DMS 273 (cell line): Measurements from ENCODE around the gene RBM33.
A peak's percentile ranks its signal among the peaks of the same experiment; 100 is the strongest.

Experiments
- DNase-seq: peaks from one replicate; lab custom pipeline; 2025; ENCODE audit not compliant: unreplicated experiment; lab: John Stamatoyannopoulos, UW

The RBM33 gene

GRCh38 chr7:155765458-155765857, 121.0 kb downstream of the RBM33 start:
- no peak for DNase-seq

DNA sequence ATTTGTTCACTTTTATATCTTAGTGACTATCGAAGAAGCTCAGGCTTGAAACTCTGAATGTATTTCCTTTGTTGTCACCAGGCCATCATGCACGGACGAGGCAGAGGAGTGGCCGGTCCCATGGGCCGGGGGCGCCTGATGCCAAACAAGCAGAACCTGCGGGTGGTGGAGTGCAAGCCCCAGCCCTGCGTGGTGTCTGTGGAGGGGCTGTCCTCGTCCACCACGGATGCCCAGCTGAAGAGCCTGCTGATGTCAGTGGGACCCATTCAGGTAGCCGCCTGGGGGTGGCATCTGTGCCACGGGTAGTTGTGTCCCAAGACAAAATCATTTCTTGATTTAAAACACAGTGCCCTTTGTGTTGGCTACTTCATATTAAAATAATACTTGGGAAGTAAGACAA, 121.9 kb downstream of the RBM33 start:
- DNase-seq = no peak

DNA sequence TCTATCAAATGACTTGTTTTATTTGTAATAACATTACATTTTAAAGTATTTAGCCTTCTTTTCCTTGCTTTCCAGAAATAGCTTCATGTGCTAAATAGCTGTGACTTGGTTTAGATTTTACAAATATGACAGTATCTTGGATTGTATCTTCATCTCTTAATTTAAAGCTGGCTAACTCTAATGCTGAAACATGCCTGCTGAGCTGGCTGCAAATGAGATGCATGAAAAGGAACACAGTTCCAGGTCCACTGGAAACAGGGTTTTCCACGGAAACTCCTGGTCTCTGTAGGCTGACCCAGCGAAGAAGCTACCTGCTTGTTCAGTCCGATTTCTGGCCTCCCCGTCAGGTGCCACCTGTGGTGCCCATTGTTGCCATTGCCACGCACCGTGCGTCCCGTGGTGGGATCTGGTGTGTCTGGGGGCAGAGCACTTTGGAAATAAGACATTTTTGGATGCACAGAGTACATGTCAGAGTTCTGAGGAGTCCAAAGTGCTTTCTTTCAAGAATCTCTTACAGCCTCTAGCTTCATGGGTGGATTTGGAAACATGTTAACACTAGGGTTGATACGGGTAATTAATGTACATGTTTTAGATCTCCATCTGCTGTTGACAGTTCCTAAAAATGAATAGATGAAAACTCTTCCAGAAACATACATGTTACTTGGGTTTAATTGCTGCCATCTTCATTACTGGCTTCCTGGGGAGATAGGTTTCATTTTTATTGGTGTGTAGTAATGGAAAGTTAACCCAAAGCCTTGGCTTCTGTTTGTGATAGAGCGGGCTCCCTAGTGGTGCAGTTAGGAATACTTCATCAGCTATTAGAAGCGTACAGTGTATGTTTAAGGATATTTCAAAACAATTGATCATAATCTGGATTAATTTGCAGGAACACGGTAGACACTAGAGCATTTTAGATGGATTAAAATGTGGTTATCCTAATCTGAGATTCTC, 122.8 kb downstream of the RBM33 start:
- DNase-seq = no peak

- no peak for DNase-seq
Observed at GRCh38 chr7:155769701-155770100, 125.2 kb downstream of the RBM33 start.

GRCh38 chr7:155770241-155770640, 125.8 kb downstream of the RBM33 start:
- no peak for DNase-seq

GRCh38 chr7:155773531-155773930, 129.1 kb downstream of the RBM33 start:
- no peak for DNase-seq

GRCh38 chr7:155774947-155775346, 130.5 kb downstream of the RBM33 start:
- no peak for DNase-seq

DNA sequence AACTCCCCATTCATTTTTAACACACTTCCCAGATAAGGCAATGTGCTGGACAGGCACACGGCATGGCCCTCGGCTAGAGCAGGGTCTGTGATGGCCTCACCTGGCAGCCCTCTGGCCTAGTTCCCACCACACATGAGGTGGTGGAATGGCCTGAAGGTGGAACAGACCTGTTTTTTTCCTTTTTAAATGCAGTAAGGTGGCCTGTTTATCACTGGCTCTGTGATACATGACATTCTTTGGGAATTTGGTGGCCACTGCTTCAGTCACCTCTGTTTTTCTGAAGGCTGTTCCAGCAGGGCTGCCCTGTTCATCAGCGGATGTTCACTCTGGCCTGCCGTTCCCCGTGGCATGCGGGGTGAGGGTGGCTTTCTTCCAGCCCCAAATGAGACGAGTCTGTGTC, 131.2 kb downstream of the RBM33 start:
- no peak for DNase-seq

DNA sequence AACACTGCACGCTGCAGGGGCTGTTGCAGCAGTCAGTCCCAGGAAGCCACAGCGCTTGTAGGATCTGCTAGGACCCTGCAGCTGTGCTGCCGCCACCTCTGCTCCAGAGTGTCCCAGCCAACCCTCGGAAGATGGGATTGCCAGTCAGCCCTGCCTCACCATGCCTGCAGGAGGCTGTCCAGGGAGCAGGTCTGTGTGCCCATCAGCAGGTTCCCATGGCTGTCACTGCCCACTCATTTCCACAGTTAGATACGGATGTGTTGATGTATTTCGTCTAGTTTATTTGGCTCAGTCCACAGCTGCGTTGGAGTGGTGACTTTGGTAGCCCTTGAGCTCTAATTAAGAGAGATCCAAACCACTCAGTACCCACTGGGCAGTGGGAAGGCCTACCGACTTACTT, 132.1 kb downstream of the RBM33 start:
- DNase-seq = no peak

- DNase-seq = no peak
Observed at GRCh38 chr7:155778349-155778748, 133.9 kb downstream of the RBM33 start.

- DNase-seq = no peak
Observed at GRCh38 chr7:155780884-155781283, 136.4 kb downstream of the RBM33 start.

DNA sequence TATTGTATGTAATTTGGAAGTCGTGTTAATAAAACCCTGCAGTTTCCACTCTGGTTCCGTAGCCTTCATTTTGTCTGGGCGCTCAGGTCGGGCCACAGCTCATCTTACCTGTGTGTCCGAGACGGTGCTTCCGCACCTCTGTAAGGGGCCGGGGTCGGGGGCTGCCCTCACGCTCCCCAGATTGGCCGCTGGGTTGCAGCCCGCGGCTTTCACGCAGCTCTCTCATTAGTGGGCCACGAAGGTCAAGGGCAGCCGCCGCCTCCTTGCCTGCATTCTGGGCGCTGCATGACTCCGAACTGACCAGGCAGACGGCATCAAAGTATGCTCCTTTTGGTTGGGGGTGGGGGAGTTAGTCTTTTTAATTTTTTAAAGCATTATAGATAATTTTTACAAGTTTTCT, 137.0 kb downstream of the RBM33 start:
- no peak for DNase-seq

- DNase-seq = no peak
Observed at GRCh38 chr7:155782466-155782865, 138.0 kb downstream of the RBM33 start.

- DNase-seq = no peak
Observed at GRCh38 chr7:155785536-155785935, 141.1 kb downstream of the RBM33 start.

DNA sequence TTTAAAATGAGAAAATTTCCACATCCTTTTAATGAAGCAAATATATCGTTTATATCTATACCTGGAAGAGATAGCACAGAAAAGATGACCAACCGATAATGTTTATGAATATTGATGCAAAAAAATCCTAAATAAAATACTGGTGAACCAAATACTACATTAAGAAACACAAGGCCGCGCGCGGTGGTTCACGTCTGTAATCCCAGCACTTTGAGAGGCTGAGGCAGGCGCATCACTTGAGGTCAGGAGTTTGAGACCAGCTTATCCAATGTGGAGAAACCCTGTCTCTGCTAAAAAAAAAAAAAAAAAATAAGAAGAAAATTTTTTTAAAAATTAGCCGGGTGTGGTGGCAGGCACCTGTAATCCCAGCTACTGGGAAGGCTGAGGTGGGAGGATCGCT, 142.0 kb downstream of the RBM33 start:
- DNase-seq = no peak

DNA sequence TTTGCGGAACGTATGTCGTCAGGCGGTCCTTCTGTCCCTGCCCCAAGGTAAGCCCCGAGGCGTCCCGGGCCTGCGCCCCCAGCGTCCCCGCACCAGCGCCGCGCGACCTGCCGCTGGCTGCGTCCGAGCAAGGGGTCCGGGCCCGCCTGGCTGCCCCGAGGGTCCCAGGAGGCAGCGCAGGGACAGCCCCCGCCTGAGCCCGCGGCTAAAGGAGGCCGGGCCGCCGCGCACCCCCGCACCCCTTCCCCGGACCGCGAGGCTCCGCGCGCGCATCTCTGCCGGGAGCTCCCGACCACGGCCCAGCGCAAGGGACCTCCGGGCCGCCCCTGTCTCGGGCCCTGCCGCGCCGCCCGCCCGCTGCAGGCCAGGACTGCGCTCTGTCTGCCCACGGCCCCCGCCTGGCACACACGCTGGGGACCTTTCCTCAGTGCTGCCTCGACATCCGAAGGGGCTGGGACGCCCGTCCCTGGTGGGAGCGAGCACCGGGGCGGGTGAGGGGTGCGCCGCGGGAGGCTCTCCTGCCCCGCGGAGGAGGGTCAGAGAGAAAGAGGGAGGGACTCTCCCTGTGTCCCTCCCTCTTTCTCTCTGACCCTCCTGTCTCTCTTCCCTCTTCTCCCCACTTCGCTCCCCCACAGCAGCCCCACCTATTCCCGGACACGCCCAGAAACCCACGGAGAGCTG, 142.8 kb downstream of the RBM33 start:
- DNase-seq = peak; percentile 67

- no peak for DNase-seq
Observed at GRCh38 chr7:155788616-155789000, 144.1 kb downstream of the RBM33 start.

DNA sequence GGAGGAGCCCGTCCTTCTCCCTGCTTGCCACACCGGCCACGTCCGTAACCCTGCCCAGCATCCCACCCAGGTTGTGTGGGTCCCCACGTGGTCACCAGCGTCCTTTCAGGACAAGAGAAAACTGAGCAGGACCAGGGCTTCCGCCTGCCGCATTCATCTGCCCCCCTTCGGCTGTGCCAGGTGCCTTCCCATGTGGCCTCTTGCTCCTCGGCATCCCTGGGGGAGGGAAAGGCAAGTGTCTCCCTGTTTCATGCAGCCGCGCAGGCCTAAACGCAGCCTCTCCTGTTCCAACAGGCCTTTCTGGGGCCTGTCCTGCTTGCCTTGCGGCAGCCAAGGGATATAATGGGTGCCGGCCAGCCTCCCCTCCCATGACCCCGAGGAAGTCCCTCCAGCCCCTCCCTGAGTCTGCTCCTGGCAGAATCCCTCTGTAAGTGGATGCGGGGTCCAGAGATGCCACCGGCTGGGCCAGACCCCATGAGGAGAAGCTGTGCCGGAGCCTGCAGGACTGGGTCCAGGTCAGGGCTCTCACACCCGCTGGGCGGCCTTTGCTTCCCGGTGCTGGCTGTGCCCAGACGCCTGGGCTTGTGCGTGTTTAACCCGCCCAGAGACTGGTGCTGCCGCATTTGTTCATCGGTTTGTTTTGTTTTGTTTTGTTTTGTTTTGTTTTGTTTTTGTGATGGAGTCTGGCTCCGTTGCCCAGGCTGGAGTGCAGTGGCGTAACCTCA, 144.7 kb downstream of the RBM33 start:
- DNase-seq = peak; percentile 48

DNA sequence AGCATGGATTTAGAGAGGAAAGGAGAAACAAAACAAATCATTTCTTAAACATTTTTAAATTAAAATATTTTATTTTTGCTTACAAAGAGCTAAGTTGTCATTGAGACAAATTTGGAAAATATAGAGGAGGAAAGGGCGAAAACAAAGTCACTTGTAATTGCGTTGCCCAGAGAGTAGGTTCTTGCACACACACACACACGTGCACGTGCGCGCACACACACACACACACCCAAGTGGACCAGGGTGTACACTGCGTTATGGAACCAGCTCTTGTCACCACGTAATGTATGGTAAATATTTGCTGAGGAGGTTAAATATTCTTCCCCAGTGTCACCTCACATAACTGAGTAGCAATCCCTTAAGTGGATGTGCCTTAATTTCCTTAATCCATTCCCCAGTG, 146.2 kb downstream of the RBM33 start:
- no peak for DNase-seq

DNA sequence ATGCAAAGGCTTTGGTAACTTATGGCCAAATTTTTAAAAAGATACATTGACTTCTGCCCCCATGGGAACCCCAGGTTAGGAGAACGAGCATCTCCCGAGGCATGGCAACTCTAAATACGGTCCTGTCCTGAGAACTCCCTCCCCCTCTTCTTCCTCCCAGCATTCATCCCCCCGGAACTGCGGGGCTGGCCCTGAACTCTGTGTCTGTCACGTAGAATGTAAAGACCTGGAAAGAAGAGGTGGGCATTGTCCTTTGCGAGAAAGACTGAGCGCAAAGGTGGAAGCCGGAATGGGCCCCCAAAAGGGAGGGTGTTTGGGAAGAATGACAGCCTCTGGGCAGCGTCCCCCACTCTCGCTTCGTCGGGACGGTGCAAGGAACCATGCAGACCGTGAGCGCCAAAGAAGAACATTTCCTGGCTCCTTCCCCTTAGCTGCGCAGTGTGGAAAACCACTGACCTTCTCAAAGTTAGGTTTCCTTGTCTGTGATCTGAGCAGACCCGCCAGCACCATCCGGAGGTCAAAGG, 146.8 kb downstream of the RBM33 start:
- no peak for DNase-seq

GRCh38 chr7:155791836-155792235, 147.4 kb downstream of the RBM33 start:
- peak; percentile 50 for DNase-seq
